ENCODE measurements around the gene SNCA. TPM values are rescaled to one million over a fixed set of nuclear protein-coding genes. Genes with fewer than 3 reads are reported as not detected.

SNCA gene
- total RNA-seq, 1 experiment from 2014 or later: not detected

DNA sequence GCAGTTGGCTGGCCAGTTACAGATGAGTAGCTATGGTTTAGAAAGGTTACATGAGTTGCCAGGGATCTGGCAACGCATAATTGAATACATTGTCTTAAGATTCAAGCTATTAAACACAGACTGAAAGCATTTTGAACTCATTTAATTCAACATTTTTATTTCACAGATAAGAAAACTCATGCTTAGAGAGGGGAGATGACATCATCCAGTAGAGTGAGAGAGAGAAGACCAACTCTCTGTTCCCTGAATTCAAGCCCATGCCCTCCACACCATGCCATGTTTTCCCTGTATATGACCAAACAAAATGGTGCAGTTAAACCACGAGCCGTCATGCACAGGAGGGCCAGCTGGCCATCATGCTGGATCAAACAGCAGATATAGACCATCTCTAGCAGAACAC is 22.6 kb downstream of the SNCA start:
- no peak for DNase-seq (ENCODE audit: low read depth)

DNA sequence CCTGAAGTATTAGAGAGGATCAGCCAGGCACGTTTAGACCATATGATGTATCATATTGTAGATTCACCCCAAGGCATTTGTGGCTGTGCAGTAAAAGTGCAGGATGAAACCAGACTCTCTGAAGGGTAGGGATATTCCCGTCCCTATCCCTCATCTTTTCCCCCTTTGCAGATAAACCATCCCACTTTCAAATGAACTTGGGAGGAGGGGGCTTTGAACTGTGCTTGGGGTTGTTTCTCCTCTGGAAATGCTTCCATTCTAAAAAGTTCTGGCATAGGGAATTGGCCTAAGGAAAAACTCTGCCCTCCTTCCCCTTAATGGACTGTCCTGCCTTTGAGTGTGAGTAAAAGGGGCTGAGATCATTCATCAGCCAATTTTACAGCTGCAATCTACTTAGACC is 23.8 kb downstream of the SNCA start:
- no peak for DNase-seq (ENCODE audit: low read depth)

DNA sequence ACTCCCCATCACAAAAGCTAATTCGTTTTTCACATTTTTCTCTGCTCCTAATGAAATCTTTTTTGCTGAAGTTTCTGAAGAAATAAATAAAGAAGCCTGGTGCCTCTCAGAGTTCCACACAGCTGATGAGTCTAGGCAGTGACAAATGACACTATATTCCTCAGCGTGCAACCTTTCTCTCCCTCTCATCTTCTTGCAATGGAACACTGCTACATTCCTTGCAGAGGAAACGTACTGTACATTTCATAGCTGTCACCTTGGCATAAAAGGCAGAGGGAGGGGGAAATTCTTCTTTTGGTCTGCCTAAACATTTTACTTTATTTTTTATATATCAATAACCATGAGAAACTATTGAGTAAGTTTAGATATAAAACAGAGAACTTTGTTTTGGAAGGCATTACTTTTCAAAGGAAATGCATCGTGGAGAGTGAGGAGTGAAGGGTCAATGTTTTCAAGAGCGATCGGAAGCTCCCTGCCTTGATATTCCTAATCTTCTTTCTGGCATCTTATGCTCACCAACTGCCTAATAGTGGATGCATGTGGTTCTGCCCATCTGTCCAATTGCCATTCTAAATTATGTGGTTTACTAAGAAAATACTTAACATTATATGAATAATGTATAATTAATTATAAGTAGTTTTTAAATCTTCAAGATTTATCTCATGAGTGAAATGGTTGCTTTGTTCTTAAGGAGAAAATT is 29.4 kb downstream of the SNCA start:
- no peak for DNase-seq (ENCODE audit: low read depth)

DNA sequence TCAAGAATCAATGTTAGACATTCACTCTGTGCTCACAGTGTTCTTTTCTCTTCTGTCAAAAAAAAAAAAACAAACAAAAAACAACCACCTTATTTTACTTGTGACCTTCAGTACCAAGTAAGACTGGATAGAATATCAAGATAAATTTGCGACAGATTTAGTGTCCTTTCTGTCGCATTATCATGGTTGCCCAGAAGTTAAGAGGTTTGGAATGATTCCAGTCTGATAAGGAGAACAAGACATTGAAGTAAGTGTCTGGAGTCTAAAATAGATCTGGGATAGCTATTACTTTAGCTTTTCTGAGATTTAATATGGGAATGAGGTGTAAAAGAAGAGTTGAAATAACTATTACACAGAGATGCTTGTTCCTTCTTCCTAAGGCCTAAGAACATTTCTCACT is 31.7 kb downstream of the SNCA start:
- DNase-seq (ENCODE audit: low read depth): no peak

DNA sequence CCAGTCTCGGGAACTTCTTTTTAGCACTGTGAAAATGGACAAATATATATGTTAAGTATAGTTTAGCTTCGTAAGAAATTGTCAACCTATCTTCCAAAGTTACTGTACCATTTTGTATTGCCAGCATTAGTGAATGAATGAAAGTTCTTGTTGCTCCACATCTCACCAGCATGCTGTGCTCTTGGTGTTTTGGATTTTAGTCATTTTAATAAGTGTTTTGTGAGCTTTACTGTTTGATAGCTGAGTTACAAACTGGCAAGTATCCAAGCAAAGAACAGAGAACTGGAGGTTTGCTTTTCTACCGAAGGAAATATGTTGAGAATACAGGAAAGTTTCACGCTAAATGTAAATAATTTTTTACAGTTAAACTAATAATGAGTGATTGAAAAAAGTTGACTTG is 33.0 kb downstream of the SNCA start:
- no peak for DNase-seq (ENCODE audit: low read depth)

DNA sequence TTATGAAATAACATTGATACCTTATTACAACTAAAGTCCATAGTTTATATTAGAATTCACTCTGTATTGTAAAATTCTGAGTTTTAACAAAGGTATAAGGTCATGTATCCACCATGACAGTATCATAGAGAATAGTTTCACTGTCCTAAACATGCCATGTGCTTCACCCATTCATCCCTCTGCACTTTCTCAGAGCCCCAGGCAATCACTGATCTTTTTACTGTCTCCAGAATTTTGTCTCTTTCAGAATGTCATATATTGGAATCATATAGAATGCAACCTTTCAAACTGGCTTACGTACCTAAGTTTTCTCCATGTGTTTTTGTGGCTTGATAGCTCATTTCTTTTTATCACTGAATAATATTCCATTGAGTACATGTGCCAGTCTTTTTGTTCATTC is 33.9 kb downstream of the SNCA start:
- DNase-seq (ENCODE audit: low read depth): no peak

DNA sequence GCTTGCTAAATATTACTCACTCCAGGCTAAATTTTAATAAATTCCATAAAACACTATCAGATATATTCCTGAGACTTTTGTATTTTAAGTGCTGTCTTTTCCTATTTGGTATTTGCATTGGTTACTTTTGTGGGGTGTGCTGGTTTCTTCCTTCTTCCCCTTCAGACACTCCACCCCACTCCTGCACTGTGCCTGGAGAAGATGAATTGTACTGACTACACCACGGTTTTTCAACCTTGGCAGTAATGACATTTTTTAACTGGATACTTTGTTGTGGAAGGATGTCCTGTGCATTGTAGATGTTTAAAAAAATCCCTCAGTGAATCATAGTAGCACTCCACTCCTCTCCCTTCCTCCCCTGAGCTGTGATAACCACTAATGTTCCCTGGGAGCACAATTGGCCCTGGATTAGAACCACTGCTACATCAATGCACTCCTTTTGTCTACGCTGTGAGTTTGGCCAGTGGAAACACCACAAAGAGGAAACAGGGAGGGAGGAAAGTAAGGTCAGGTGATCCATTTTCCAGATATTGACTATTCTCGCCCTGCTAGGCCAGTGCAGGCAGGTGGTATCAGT is 36.3 kb downstream of the SNCA start:
- DNase-seq (ENCODE audit: low read depth): peak; percentile 76

DNA sequence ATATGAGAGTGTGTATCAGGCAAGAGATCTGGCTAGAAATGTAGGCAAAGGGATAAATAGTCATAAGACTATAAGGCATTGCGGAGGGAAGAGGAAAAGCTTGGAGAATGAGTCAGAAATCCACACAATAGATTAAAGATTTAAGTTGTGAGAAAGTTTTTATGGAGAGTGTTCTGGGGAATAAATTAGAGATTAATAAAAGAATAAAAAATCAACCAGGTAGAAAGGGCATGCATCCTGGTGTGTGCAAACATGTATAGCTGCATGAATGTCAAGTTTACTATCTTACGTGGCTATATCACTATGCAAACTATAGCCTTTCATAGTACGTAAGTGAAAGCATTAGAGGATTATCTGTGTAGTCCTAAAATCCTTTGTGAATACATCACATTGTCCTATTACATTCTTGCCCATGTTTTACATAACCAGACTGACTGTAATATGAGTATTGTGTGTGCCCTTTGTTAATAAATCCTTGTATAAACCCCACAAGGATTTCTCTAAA is 36.9 kb downstream of the SNCA start:
- peak; percentile 75 for DNase-seq (ENCODE audit: low read depth)

DNA sequence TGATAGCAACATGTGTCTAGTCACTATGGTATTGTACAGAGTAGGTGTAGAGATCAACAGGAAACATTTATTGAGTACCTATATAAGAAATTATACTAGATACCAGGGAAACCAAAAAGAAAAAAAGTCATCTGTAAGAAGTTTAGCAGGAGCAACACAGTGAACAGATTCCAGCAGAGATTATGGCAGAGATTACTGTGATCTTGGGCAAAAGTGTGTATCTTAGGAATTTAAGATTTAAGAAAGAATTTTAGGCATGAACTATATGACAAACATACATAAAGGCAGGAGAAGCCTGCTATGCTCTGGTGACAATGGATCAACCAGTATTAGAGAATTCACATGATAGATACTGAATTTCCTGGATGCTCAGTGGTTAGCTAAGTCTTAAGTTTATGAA is 37.9 kb downstream of the SNCA start:
- DNase-seq (ENCODE audit: low read depth): no peak

DNA sequence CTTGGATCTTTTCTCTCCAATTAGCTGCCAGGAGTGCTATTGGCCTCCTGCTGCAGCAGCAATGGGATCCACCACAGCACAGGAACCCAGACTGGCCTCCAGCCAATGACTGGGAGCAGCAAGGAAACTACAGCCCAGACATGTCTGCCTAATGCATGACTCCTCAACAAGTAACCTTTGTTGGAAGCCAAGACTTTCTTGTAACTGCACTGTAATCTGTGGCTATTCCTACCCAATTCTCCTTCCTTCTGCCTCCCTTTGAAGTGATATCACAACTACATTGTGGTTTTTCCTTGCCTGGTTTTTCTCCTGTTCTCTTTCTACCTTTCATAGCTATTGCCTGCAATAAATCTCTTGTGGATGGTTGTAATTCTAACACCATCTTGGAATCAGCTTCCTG is 39.8 kb downstream of the SNCA start:
- DNase-seq (ENCODE audit: low read depth): peak; percentile 80

DNA sequence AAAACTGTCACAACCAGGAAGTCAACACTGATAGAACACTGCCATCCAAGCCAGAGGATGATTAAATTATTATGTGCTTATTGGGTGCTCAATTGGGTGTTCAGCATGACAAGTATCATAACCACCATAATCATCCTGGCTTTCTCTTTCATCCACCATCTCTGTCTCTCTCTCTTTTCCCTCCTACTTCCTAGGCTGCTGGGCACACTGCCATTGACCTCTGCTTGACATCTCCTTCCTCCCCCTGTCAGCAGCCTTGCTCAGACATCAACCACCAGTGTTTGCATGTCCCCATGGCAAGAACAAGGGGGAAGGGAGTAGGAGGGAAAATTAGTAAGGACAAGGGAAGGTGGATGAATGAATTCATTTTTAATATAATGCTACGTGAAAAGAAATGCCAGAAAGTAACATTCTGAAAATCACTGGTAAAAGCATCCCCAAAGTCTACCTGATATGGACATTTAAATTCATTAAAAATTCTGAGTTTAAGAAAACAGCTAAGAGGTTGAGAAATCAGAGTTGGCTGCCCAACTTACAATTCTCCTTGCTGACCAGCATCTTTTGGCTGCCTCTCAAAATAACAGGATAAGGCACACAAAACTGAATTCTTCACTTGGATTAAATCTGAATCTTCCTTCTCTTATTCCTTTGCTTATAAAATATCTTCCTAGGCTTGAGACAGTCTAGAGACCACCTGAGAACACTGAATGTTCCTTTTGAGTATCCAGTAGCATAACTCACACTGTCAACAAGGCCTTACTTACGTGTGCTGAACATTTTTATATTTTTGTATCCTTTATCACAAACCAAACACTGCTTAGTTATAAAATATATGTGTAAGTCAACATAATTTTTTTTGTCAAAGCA is 48.5 kb downstream of the SNCA start:
- DNase-seq (ENCODE audit: low read depth): peak; percentile 64

DNA sequence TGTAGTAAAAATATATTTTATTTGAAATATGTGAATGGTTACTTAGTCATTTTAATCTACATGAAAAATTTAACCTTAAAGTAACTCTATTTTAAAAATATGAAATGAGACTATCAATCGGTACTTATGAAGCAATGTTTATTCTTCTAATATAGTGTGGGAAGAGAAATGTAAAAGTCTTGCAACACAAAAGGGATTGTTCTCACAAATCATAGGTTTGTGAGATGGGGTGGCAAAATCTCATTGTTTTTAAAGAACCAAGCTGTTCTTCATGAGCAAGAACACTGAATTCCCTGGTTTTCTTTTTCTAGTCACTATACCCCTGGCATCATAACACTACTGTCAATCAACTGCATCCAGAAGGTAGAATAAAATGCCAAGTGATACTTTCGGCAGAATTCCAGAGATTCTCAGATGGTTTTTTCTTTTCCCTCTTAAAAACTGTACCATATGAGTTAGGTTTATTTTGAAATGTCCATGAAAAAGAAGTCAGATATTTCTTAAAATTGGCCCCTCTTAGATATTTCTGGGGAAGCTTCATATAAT is 52.2 kb downstream of the SNCA start:
- DNase-seq (ENCODE audit: low read depth): no peak

DNA sequence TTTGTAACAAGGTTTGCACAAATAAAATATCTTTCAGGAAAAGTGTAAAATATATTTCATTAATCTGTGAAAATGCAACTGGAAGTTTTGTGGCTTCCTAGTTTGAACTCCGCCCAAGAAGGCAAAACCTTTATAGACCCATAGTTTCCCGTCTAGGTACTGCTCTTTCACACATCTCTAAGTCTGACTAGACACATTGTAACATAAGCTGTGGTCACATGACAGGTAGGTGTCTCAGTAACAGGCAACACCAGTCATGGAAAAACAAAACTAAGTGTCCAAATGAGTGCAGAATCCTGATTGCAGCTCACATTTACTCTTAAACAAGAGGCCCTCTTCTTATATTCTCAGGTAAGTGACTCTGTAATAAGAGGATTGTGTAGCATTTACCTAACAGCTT is 55.6 kb downstream of the SNCA start:
- no peak for DNase-seq (ENCODE audit: low read depth)

DNA sequence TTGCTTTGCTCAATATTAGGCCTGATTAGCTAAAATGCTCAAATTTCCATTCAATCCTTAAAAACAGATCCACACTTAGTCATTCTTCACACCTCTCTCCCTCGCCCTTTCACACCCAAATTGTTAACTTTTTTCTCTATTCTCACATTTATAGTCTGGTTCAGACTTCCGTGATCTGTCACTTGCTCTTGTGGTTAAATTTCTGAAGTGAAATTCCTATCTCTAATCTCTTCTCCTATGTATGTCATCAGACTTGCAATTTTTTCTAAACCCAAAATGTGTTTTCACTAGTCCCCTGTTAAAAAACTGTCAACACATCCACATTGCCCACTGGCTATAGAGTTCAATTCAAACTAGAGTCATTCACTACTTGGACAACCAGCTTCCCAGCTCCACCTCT is 63.2 kb downstream of the SNCA start:
- DNase-seq (ENCODE audit: low read depth): no peak

DNA sequence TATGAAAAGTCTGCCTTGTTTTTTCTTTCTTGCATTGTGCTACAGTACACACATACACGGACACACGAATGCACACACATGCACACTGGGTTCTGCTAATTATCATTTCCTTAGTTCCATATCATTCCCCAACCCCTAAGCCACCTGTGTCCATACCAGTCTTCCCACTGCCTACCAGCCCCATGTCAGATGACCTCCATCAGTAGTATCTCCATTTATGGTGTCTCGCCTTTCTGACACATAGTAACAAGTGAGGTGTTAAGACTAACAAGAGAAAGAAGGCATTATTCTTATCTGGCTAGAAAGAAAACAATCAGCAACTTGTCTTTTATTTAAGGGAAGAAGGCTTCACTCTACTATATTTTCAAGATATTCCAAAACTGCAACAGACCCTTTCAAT is 67.1 kb downstream of the SNCA start:
- DNase-seq (ENCODE audit: low read depth): no peak

DNA sequence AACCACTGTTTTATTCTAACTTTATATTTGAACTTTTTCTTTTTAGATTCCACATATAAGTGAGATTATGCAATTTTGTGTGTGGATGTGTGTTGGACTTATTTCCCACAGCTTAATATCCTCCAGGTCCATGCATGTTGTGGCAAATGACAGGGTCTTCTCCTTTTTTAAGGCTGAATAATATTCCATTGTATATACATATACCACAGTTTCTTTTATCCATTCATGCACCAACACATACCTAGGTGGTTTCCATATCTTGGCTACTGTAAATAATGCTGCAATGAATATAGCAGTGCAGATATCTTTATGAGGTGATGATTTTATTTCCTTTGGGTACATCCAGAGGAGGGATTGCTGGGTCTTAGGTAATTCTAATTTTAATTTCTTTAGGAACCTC is 69.0 kb downstream of the SNCA start:
- no peak for DNase-seq (ENCODE audit: low read depth)

DNA sequence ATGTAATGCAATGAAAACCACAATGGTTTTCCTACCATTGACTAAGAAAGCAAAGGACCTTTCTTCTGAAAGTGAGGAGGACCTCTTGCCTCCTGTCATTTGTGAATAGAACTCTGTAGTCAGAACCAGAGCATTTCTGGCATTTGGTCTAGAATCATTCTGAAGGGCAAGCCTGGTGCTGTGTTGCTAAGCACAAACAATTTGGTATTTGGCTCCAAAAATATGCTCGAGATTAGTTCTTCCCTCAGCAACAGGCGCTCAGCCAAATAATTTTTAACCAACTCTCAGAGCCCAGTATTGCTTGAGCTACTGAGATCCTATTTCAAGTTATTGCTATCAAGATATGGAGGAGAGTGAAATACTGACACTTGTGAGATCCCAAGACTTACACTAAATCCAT is 71.0 kb downstream of the SNCA start:
- peak; percentile 11 for DNase-seq (ENCODE audit: low read depth)

DNA sequence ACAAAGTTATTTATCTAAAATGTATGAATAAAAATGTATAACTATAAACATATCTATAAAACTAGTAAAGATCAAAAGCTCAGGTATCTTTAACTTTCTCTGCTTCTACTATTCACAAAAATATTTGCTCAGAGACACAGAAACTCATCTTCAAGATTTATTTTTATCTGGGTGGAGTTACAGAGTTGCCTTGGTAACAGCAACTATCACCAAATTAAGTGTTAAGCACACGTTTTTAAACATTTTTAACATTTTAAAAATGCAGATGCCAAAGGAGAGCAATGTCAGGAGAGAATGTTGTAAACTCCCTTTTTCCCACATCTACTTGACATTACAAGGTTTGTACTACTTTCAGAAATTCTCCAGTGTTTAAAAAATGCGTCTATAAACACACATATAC is 71.4 kb downstream of the SNCA start:
- DNase-seq (ENCODE audit: low read depth): no peak

DNA sequence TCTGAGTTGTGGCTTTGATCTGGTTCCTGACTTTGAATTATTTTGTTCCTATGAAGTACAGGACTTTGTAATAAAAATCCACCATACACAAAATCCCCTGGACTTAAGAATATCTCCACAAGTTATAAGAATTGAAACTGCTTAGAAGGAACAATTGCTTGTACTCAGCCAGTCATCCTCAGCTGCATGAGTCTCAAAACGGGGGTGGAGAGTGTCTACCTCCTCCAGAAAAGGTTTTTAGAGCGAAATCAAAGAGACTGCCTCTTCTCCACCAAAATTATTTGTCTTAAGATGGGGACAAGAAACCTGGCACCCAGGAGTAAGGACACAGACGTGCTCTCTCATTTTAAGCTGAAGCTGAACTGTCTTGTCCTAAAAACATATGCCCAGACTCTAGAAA is 74.7 kb downstream of the SNCA start:
- no peak for DNase-seq (ENCODE audit: low read depth)

DNA sequence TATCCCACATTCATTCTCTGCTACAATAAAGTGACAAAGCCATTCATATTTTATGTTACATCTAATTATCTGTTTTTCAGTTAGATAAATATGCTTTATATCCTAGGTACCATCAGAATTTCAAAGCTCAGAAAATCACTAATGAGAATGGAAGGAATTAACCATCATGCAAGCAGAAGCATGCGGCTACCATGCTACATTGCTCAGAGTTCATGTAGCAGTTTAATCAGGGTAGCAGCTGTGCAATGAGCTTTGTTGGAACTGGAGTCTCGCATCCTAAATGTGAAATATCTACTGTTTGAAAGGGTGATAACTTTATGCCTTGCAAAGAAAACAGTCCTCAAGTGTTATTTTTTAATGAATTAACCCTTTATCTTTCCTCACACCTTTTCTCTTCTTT is 77.5 kb downstream of the SNCA start:
- no peak for DNase-seq (ENCODE audit: low read depth)

DNA sequence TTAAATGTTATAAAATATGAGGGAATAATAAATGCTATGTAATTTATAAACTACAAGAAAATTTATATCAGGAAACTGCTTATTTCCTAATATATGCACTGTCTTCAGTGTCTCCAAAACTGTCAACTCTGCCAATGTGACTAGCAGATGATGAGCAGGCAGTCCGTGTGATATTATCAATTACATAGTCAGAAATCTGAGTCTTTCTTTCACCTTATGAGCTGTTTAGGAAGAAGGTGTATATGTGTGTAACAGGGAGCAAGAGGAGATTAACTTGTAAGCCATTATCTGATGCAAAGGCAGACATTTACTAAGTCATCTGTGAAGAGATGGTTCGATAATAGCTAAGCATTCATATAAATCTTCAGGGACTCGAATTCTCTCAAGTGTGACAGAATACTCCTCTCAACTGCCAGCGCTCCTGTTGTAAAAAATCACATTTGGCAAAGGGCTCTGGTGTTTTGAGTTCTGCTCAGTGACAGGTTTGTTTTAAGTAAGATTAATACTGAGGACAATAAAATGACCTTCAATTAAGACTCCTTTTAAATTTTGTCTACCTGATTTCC is 79.7 kb downstream of the SNCA start:
- DNase-seq (ENCODE audit: low read depth): no peak

DNA sequence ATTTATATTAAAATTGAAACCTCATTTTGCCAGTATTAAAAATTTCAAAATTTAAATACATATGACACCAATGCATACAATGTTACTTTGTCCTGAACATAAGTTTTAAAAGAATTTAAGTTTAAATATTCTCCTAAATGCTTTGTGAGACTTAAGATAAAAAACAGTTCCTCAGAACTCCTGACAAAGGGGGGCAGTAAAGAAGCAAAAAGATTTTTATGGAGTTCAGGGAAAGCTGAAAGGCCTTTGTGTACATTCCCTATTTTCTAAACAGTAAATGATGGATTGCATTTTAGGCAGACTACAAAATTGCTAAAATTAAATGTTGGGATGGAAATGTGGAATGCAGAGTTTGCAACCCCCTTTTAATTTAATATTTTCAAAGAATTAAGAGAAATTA is 81.7 kb downstream of the SNCA start:
- DNase-seq (ENCODE audit: low read depth): no peak
